ENCODE results near the gene RNF41. TPM values are rescaled to one million over a fixed set of nuclear protein-coding genes. Genes with fewer than 3 reads are reported as not detected.

The RNF41 gene
- total RNA-seq, 1 experiment from 2014 or later: 54.9 TPM

DNA sequence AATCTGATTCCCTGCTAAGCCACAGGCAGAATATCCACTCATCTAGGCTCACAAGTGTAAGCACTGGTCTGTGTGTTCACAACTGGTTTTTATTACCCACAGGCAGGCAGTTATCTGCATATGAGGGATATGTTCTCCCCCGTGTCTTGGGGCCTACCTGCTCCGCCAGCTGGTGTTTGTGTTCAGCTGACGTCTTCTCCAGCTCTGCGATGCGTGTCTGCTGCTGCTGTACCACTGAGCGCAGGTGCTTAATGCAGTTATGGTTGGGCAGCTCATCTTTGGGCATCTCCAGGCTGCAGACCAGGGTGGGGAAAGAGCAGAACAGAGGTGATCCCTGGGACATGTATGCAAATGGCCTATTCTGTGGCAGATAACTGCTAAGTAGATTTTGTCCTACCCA is 13.7 kb downstream of the RNF41 start:
- no peak for DNase-seq (ENCODE audit: low read depth)

- DNase-seq (ENCODE audit: low read depth): peak; percentile 41
These were observed 15.1 kb downstream of the RNF41 start for GRCh38 chr12:56206452-56207166.

- DNase-seq (ENCODE audit: low read depth): no peak
These were observed 16.3 kb downstream of the RNF41 start for GRCh38 chr12:56205445-56205844.

DNA sequence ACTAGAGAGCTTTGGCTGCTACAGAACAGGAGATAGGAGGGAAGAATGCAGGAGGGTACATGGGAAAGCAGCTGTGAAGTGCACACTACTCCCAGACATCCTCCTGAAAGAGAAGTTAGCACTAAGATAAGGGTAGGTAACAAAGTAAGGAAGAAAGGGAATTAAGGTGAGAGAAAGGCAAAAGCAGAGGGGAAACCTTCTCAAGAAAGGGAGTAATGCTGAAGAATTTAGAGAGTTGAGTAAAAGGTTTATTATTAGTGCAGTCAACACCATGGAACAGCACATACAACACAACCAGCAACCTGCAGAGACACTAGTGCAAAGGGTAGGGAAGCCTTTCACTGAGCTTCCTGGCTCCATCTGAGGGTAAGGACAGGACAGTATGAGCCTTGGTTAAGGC is 17.4 kb downstream of the RNF41 start:
- no peak for DNase-seq (ENCODE audit: low read depth)

- DNase-seq (ENCODE audit: low read depth): no peak
These were observed 18.9 kb downstream of the RNF41 start for GRCh38 chr12:56202838-56203237.

DNA sequence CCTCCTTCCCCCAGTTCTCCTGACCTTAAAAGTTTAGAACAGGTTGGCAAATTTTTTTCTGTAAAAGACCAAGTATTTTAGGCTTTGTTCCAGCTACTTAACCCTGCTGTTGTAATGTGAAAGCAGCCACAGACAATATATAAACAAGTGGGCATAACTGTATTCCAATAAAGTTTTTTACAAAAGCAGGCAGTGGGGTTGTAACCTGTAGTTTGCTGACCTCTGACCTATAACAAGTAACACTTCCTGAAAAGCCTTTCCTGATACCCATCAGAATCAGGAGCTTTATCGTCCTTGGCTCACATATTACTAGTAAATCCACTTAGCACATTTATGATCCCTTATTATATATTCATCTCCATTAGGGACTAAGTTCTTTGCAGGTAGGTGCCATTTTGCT is 19.4 kb downstream of the RNF41 start:
- peak; percentile 23 for DNase-seq (ENCODE audit: low read depth)

DNA sequence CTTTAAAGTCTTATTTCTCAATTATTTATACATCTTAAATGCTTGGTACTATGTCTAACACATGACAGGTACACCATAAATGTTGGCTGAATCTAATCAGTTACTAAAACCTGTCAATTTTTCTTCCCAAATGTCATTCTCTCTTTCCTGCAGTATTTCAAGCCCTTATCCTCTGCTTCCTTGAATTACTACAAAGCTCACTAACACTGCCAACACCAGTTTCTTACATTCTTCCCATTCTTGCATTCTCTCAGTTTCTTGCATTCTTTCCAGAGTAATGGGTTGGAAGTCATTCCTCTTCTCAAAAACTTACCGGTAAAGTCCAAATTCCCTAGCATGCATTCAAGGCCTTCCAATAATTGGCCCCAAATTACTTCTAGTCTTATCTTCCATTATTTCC is 22.9 kb downstream of the RNF41 start:
- DNase-seq (ENCODE audit: low read depth): no peak

DNA sequence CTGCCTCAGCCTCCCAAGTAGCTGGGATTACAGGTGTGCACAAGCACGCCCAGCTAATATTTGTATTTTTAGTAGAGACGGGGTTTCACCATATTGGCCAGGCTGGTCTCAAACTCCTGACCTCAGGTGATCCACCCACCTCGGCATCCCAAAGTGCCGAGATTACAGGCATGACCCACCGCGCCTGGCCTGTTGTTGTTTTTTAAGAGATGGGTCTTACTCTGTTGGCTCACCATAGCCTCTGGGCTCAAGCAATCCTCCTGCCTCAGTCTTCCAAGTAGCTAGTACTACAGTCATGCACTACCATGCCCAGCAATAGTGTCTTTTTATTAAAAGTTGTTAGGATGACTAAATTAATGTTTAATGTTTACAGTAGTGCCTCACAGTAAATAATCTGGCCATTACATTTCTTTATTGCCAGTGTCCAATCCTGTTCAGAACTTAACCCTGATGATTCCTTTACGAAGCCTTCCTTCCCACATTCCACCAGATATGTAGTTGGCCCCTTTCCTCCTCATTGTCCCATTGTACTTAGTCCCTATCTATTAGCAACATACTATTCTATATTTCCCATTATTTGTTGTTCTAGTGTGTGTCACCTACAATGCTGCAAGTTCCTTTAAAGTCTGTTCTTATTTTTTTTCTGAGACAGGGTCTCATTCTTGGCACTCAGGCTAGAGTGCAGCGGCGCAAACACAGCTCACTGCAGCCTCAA is 23.6 kb downstream of the RNF41 start:
- no peak for DNase-seq (ENCODE audit: low read depth)

DNA sequence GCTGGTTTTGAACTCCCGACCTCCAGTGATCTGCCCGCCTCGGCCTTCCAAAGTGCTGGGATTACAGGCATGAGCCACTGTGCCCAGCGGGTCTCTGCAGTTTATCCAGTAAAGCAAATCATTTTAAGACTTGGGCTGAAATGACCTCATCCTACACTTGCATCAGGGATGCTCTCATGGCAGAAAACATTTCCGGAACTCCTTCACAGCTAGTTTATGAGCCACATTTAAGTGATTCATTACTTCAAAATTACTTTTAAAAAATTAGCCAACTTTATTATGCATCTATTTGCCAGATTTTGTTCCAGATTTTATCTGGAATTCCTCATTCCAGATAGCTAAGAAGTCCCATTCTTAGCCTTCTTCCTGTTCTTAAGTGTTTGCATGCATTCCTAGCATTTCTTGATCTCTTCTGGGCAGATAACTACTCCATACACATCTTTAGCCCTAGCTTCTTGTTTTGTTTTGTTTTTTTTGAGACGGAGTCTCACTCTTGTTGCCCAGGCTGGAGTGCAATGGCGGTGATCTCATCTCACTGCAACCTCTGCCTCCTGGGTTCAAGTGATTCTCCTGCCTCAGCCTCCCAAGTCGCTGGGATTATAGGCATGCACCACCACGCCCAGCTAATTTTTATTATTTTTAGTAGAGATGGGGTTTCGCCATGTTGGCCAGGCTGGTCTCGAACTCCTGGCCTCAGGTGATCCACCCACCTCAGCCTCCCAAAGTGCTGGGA is 24.7 kb downstream of the RNF41 start:
- peak; percentile 94 for DNase-seq (ENCODE audit: low read depth)

DNA sequence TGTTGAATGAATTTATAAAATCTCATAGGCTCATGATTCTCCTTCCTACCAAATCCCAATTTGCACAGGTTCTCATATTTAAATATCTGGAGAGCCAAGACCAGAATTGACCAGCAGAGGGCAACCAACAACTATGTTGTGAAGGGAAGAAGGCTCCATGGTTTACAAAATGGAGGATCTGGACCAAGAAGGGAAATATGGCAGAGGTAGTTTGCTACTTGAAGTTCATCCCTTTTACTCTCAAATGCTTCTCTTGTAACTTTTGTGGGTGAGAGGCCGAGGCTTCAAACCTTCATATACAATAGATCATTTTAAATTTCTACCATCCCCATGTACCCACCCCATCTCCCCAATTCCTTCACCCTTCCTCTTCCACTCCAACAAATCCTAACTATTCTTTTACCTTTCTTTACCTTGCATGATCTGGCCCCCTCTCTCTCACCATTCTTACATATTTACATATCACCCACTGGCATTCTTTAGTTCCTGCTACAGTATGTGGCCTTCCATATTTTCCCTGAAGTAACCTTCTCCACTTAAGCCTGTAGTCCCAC is 28.6 kb downstream of the RNF41 start:
- DNase-seq (ENCODE audit: low read depth): peak; percentile 84

DNA sequence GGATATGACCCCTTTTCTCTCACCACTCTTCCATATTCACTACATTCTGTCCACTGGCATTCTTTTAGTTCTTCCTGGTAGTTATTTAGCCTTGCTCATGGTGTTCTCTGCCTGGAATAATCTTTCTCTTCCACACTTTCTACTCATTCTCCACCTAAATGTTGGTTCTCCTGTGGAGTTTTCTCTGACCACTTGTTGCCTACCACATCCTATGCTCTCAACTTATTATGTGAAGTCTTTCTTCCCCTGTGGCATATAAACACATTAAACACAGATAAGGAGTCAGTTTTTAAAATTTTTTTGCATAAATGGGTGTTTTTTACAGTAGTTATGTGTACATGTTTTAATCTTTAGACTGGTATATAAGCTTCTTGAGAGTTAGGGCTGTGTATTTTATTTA is 29.1 kb downstream of the RNF41 start:
- no peak for DNase-seq (ENCODE audit: low read depth)

DNA sequence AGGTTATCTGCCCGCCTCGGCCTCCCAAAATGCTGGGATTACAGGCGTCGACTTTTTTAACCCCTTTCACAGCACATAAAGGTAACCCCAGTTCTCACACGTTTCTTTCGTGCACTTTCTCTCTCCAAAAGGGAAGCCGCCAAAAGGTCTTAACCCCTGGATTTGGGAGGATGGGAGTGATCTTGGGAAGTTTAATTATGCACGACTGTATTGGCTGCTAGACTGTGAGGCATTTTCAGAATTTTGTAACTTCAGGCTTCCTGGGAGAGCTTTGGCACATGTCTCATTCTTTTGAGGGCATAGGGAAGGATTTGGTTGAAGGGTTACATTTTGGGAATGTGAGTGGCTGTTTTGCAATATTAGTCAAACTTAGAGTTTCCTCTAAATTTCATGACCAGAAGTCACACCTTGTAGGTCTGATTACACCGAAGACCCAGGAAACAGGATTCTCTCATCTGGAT is 31.0 kb downstream of the RNF41 start:
- no peak for DNase-seq (ENCODE audit: low read depth)

- DNase-seq (ENCODE audit: low read depth): peak; percentile 86
These were observed 31.6 kb downstream of the RNF41 start for GRCh38 chr12:56189918-56190694.

GRCh38 chr12:56189099-56189917 is 32.4 kb downstream of the RNF41 start, which contains the start of gene SMARCC2:
SMARCC2 (minus strand) TSS chr12:56189483; CDS start chr12:56189461, 22 bp downstream.
- DNase-seq (ENCODE audit: low read depth): peak; percentile 82

GRCh38 chr12:56188778-56189098 is 33.0 kb downstream of the RNF41 start:
- DNase-seq (ENCODE audit: low read depth): no peak

- DNase-seq (ENCODE audit: low read depth): no peak
These were observed 33.5 kb downstream of the RNF41 start for GRCh38 chr12:56188131-56188777.

DNA sequence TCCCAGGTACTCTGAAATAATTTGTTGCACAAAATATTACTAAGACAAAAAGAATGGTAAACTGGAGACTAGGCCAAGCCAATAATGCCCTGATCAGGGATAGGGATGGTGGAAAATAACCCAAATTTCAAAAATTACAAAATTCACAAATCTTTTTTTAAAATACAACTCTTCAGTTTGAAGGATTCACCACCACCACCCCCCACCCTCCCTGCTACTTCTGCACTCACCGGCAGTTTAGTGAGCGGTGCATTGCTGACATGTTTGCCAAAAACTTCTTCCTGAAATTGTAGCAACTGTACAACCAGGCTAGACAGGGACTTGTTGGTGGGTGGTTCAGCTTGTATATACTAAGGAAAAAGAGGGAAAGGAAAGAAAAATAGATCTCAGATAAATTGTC is 34.8 kb downstream of the RNF41 start:
- DNase-seq (ENCODE audit: low read depth): no peak

GRCh38 chr12:56178347-56178746 is 43.4 kb downstream of the RNF41 start:
- DNase-seq (ENCODE audit: low read depth): no peak

GRCh38 chr12:56172839-56173238 is 48.9 kb downstream of the RNF41 start:
- no peak for DNase-seq (ENCODE audit: low read depth)

- DNase-seq (ENCODE audit: low read depth): no peak
These were observed 52.4 kb downstream of the RNF41 start for GRCh38 chr12:56169229-56169759.

All from M059J (cell line).